DND-41 (cell line): ENCODE data around the gene BCL11A.

ENCODE experiments used
- ATAC-seq: fragments of 200-7000 bp; cut with Tn5 transposase; 3 replicates; pipeline ENCODE4 v1.9.1; 2021; ENCODE audit warnings: low read depth; ENCODE audit not compliant: insufficient read depth
- DNase-seq: peaks from one replicate; pipeline ENCODE4 v3.0.0-alpha.2; 2020
- H2AFZ ChIP-seq: 2 replicates; pipeline ENCODE4 v1.6.0; 2012; ENCODE audit warnings: low read depth, low read length
- H3K27ac ChIP-seq: 2 replicates; pipeline ENCODE4 v1.5.1; 2012; ENCODE audit warnings: low read length, inconsistent platforms
- H3K27me3 ChIP-seq: fragments of 200-600 bp; sonication (generic); 2 replicates; pipeline ENCODE4 v1.6.0; 2012; ENCODE audit warnings: low read length, mild to moderate bottlenecking, inconsistent platforms; ENCODE audit not compliant: insufficient read depth, poor library complexity
- H3K36me3 ChIP-seq: 2 replicates; pipeline ENCODE4 v1.5.1; 2012; ENCODE audit warnings: low read length, inconsistent platforms; ENCODE audit not compliant: insufficient read depth
- H3K4me1 ChIP-seq: 2 replicates; pipeline ENCODE4 v1.5.1; 2012; ENCODE audit warnings: mild to moderate bottlenecking, low read length; ENCODE audit not compliant: insufficient read depth
- H3K4me2 ChIP-seq: 2 replicates; pipeline ENCODE4 v1.6.0; 2012; ENCODE audit warnings: mild to moderate bottlenecking, moderate library complexity, low read length, inconsistent platforms; ENCODE audit not compliant: insufficient read depth
- H3K4me3 ChIP-seq, 2 experiments: fragments of 200-600 bp in 1 of 2; shearing (Covaris generic) in 1 of 2; 2 replicates each; pipeline ENCODE4 v1.5.1; 2012 to 2016; ENCODE audit warnings: inconsistent platforms in 2 of 2, low read length in 2 of 2, mild to moderate bottlenecking in 2 of 2, low read depth in 1 of 2, moderate library complexity in 1 of 2
- H3K79me2 ChIP-seq: 2 replicates; pipeline ENCODE4 v1.6.0; 2012; ENCODE audit warnings: low read length, inconsistent platforms; ENCODE audit not compliant: insufficient read depth
- H3K9ac ChIP-seq: 2 replicates; pipeline ENCODE4 v1.6.0; 2012; ENCODE audit warnings: low read depth, mild to moderate bottlenecking, inconsistent platforms, low read length, moderate library complexity
- H3K9me3 ChIP-seq: 2 replicates; pipeline ENCODE4 v1.5.1; 2012; ENCODE audit warnings: low read length, moderate library complexity, mild to moderate bottlenecking, inconsistent platforms; ENCODE audit not compliant: insufficient read depth, severe bottlenecking
- H4K20me1 ChIP-seq: 2 replicates; pipeline ENCODE4 v1.6.0; 2012; ENCODE audit warnings: low read length; ENCODE audit not compliant: insufficient read depth
- EZH2 ChIP-seq: IDR thresholded peaks from 3 replicates; pipeline ENCODE4 v1.6.1; 2012; ENCODE audit warnings: borderline replicate concordance, low read depth, mild to moderate bottlenecking, moderate library complexity, low read length, inconsistent platforms; ENCODE audit not compliant: severe bottlenecking
- TF ChIP-seq, protein P1 (sequence below): IDR thresholded peaks from 2 replicates; pipeline ENCODE4 v1.5.1; 2012; ENCODE audit warnings: borderline replicate concordance, low read length, moderate library complexity, mild to moderate bottlenecking; ENCODE audit not compliant: poor library complexity, severe bottlenecking; ENCODE audit errors: extremely low read depth

BCL11A gene

GRCh38 chr2:60497500-60497899 is 56.0 kb downstream of the BCL11A start:
- ATAC-seq = no peak
- no peak overlapping the region for H2AFZ ChIP-seq
- no peak overlapping the region for H3K4me2 ChIP-seq
- DNase-seq = no peak
- TF ChIP-seq EZH2 = no peak
- TF ChIP-seq, protein P1, sequence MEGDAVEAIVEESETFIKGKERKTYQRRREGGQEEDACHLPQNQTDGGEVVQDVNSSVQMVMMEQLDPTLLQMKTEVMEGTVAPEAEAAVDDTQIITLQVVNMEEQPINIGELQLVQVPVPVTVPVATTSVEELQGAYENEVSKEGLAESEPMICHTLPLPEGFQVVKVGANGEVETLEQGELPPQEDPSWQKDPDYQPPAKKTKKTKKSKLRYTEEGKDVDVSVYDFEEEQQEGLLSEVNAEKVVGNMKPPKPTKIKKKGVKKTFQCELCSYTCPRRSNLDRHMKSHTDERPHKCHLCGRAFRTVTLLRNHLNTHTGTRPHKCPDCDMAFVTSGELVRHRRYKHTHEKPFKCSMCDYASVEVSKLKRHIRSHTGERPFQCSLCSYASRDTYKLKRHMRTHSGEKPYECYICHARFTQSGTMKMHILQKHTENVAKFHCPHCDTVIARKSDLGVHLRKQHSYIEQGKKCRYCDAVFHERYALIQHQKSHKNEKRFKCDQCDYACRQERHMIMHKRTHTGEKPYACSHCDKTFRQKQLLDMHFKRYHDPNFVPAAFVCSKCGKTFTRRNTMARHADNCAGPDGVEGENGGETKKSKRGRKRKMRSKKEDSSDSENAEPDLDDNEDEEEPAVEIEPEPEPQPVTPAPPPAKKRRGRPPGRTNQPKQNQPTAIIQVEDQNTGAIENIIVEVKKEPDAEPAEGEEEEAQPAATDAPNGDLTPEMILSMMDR = no peak
- H3K27me3 ChIP-seq = no peaks in the 10 kb centered on the region
- peaks cover 6% of the 10 kb centered on the region; the same call in 1 of the 2 replicates for H3K4me1 ChIP-seq
- peaks cover 67% of the 10 kb centered on the region for H4K20me1 ChIP-seq
- peaks cover 75% of the 10 kb centered on the region for H3K36me3 ChIP-seq
- no peaks in the 10 kb centered on the region for H3K9me3 ChIP-seq
- no peak overlapping the region for H3K4me3 ChIP-seq
- H3K9ac ChIP-seq = no peak overlapping the region
- H3K79me2 ChIP-seq = peaks cover 98% of the 10 kb centered on the region
- no peak overlapping the region for H3K27ac ChIP-seq

- Histone ChIP-seq H3K27me3 (no peaks in the 10 kb centered on the region), H2AFZ (no peak overlapping the region), H3K36me3 (peaks cover 72% of the 10 kb centered on the region), H3K79me2 (peaks cover 98% of the 10 kb centered on the region), H3K9ac (no peak overlapping the region), H3K4me2 (no peak overlapping the region), H3K9me3 (no peaks in the 10 kb centered on the region), H3K27ac (no peak overlapping the region), H3K4me3 (no peak overlapping the region), H4K20me1 (peaks cover 71% of the 10 kb centered on the region), H3K4me1 (peaks cover 6% of the 10 kb centered on the region; the same call in 1 of the 2 replicates)
- TF ChIP-seq, protein P1 = no peak
- no peak for TF ChIP-seq EZH2
- DNase-seq = no peak
- ATAC-seq = no peak; the same call in 2 of the 3 replicates
Observed at GRCh38 chr2:60496956-60497355, 56.5 kb downstream of the BCL11A start.

DNA sequence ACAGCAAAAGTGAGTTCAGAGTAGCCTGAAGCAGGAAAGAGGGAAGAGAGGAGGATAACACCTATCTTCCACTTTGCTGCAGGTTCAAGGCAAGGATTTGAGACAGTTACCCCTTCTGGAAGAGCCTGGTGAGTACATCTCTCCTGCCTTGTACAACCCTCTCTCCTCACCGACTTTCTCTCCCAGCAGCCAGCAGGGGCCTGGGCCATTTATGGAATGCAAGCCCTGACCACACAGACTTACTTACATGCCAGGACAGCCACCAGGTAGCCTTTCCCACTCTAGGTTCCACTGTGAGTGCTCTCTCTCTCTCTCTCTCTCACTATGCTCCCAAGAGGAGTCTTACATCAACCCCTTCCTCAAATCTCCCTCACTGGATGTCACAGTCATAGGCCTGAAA is 57.0 kb downstream of the BCL11A start:
- ATAC-seq (no peak), DNase-seq (no peak)
- Histone ChIP-seq H3K9me3 (no peaks in the 10 kb centered on the region), H3K27ac (no peak overlapping the region), H3K4me1 (peaks cover 6% of the 10 kb centered on the region; the same call in 1 of the 2 replicates), H2AFZ (no peak overlapping the region), H3K4me3 (no peak overlapping the region), H3K4me2 (no peak overlapping the region), H3K9ac (no peak overlapping the region), H3K27me3 (no peaks in the 10 kb centered on the region), H3K36me3 (peaks cover 70% of the 10 kb centered on the region), H3K79me2 (peaks cover 98% of the 10 kb centered on the region), H4K20me1 (peaks cover 75% of the 10 kb centered on the region)
- TF ChIP-seq, protein P1 = no peak
- no peak for TF ChIP-seq EZH2

DNA sequence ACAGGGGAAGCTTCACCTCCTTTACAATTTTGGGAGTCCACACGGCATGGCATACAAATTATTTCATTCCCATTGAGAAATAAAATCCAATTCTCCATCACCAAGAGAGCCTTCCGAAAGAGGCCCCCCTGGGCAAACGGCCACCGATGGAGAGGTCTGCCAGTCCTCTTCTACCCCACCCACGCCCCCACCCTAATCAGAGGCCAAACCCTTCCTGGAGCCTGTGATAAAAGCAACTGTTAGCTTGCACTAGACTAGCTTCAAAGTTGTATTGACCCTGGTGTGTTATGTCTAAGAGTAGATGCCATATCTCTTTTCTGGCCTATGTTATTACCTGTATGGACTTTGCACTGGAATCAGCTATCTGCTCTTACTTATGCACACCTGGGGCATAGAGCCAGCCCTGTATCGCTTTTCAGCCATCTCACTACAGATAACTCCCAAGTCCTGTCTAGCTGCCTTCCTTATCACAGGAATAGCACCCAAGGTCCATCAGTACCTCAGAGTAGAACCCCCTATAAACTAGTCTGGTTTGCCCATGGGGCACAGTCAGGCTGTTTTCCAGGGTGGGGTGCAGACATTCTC is 58.3 kb downstream of the BCL11A start:
- Histone ChIP-seq H3K4me1 (peaks cover 6% of the 10 kb centered on the region; the same call in 1 of the 2 replicates), H2AFZ (no peak overlapping the region), H3K9me3 (no peaks in the 10 kb centered on the region), H3K27ac (no peak overlapping the region), H3K36me3 (peaks cover 58% of the 10 kb centered on the region), H4K20me1 (peaks cover 73% of the 10 kb centered on the region), H3K4me3 (no peak overlapping the region), H3K4me2 (no peak overlapping the region), H3K9ac (no peak overlapping the region), H3K27me3 (no peaks in the 10 kb centered on the region), H3K79me2 (peaks cover 100% of the 10 kb centered on the region)
- TF ChIP-seq EZH2 = no peak
- TF ChIP-seq, protein P1 = no peak
- DNase-seq (no peak), ATAC-seq (no peak)
